Liver (tissue), 9 donors: ENCODE results near the gene DPM2. TPM values are rescaled to one million over a fixed set of nuclear protein-coding genes. Genes with fewer than 3 reads are reported as not detected.

Experiments used
- DNase-seq: peaks from one replicate; pipeline ENCODE4 v3.0.0-alpha.2; 2017; ENCODE audit warnings: low spot score
- H3K27ac ChIP-seq, 2 donors: one replicate each; pipeline ENCODE4 v1.7.0; 2013; ENCODE audit warnings: inconsistent platforms in 2 of 2, low read length in 2 of 2, control low read depth in 1 of 2, low read depth in 1 of 2, mild to moderate bottlenecking in 1 of 2
- H3K27me3 ChIP-seq, 4 donors: one replicate each; pipeline versions ENCODE4 v1.6.1 to v1.7.0; 2013; ENCODE audit warnings: low read length in 3 of 4, inconsistent platforms in 1 of 4, mild to moderate bottlenecking in 1 of 4, moderate library complexity in 1 of 4; ENCODE audit not compliant: control insufficient read depth in 4 of 4, insufficient read depth in 4 of 4
- H3K36me3 ChIP-seq, 4 donors: one replicate each; pipeline versions ENCODE4 v1.6.1 to v1.7.0; 2013; ENCODE audit warnings: low read length in 3 of 4, mild to moderate bottlenecking in 3 of 4, low read depth in 1 of 4, moderate library complexity in 1 of 4; ENCODE audit not compliant: control insufficient read depth in 4 of 4, insufficient read depth in 3 of 4
- H3K4me1 ChIP-seq, 4 donors: one replicate each; pipeline versions ENCODE4 v1.6.1 to v1.7.0; 2013; ENCODE audit warnings: low read length in 3 of 4, mild to moderate bottlenecking in 3 of 4, moderate library complexity in 1 of 4; ENCODE audit not compliant: control insufficient read depth in 4 of 4, insufficient read depth in 4 of 4
- H3K4me3 ChIP-seq, 3 donors: one replicate each; pipeline versions ENCODE4 v1.6.1 to v1.7.0; 2013; ENCODE audit warnings: low read length in 3 of 3, control low read depth in 1 of 3, low read depth in 1 of 3, mild to moderate bottlenecking in 1 of 3
- H3K9ac ChIP-seq, 2 donors: one replicate each; pipeline ENCODE4 v1.7.0; 2013; ENCODE audit warnings: low read length in 2 of 2, mild to moderate bottlenecking in 2 of 2, moderate library complexity in 2 of 2, control low read depth in 1 of 2, low read depth in 1 of 2
- H3K9me3 ChIP-seq, 4 donors: one replicate each; pipeline versions ENCODE4 v1.6.1 to v1.7.0; 2013; ENCODE audit warnings: low read length in 3 of 4; ENCODE audit not compliant: control insufficient read depth in 4 of 4
- ATF3 ChIP-seq: IDR thresholded peaks from 2 replicates; pipeline ENCODE4 v1.6.1; 2016; ENCODE audit warnings: antibody characterized with exemption
- CTCF ChIP-seq: fragments of 150-350 bp; IDR thresholded peaks from 2 replicates; pipeline ENCODE4 v1.5.1; 2017; ENCODE audit warnings: improper control_type of control experiment, low read depth, low read length; ENCODE audit not compliant: missing input control
- EGR1 ChIP-seq, 2 donors: IDR thresholded peaks; 2 replicates each; pipeline ENCODE4 v1.6.1; 2016 to 2018; ENCODE audit warnings: antibody characterized with exemption in 2 of 2, low read depth in 2 of 2
- FOXA1 ChIP-seq: IDR thresholded peaks from 2 replicates; pipeline ENCODE4 v1.6.1; 2016; ENCODE audit warnings: antibody characterized with exemption
- GABPA ChIP-seq, 2 donors: IDR thresholded peaks in 1 of 2; conservative IDR thresholded peaks in 1 of 2; 2 replicates each; pipeline ENCODE4 v1.6.1; 2016; ENCODE audit warnings: antibody characterized with exemption in 2 of 2, mild to moderate bottlenecking in 1 of 2, moderate library complexity in 1 of 2
- HNF4A ChIP-seq, 2 donors: conservative IDR thresholded peaks; 2 replicates each; pipeline ENCODE4 v1.6.1; 2016; ENCODE audit warnings: antibody characterized with exemption in 2 of 2, mild to moderate bottlenecking in 2 of 2
- HNF4G ChIP-seq: IDR thresholded peaks from 2 replicates; pipeline ENCODE4 v1.6.1; 2016; ENCODE audit warnings: antibody characterized with exemption
- JUND ChIP-seq, 2 donors: IDR thresholded peaks; 2 replicates each; pipeline ENCODE4 v1.6.1; 2016; ENCODE audit warnings: antibody characterized with exemption in 2 of 2
- MAX ChIP-seq: IDR thresholded peaks from 2 replicates; pipeline ENCODE4 v1.6.1; 2016; ENCODE audit warnings: antibody characterized with exemption
- RAD21 ChIP-seq, 2 donors: IDR thresholded peaks; 2 replicates each; pipeline ENCODE4 v1.6.1; 2016; ENCODE audit warnings: antibody characterized with exemption in 2 of 2, mild to moderate bottlenecking in 2 of 2
- REST ChIP-seq: IDR thresholded peaks from 2 replicates; pipeline ENCODE4 v1.6.1; 2016; ENCODE audit warnings: antibody characterized with exemption, mild to moderate bottlenecking
- RXRA ChIP-seq, 2 donors: IDR thresholded peaks; 2 replicates each; pipeline ENCODE4 v1.6.1; 2017 to 2018; ENCODE audit warnings: antibody characterized with exemption in 2 of 2, mild to moderate bottlenecking in 1 of 2
- SP1 ChIP-seq: IDR thresholded peaks from 2 replicates; pipeline ENCODE4 v1.6.1; 2018; ENCODE audit warnings: antibody characterized with exemption, mild to moderate bottlenecking
- TAF1 ChIP-seq: conservative IDR thresholded peaks from 2 replicates; pipeline ENCODE4 v1.6.1; 2016; ENCODE audit warnings: antibody characterized with exemption, mild to moderate bottlenecking
- YY1 ChIP-seq: IDR thresholded peaks from 2 replicates; pipeline ENCODE4 v1.6.1; 2016; ENCODE audit warnings: antibody characterized with exemption, mild to moderate bottlenecking
- ZBTB33 ChIP-seq: IDR thresholded peaks from 2 replicates; pipeline ENCODE4 v1.6.1; 2016; ENCODE audit warnings: antibody characterized with exemption
- WGBS: extraction: QIAGEN DNeasy Blood & Tissue Kit; methylation state at CpG from one replicate; pipeline ENCODE4 v1.1.7; 2013; 5-methylcytosine and 5-hydroxymethylcytosine counted together
- polyA plus RNA-seq, 2 donors: library from polyadenylated mRNA; stranded (reverse) in 1 of 2; unstranded in 1 of 2; fragments of 200-250 nt in 1 of 2; fragments of >200 nt in 1 of 2; fragmentation: Nextera tagmentation in 1 of 2; extraction: Ambion mirVana in 1 of 2; gene quantifications; one replicate each; pipeline versions ENCODE4 v1.2.1 to v1.2.3, GENCODE V29; 2013 to 2015
- total RNA-seq, 2 donors: library from RNA; depleted of rRNA; stranded (reverse); fragments of >200 nt; gene quantifications; one replicate each; pipeline ENCODE4 v1.2.3, GENCODE V29; 2014
- donor health status: healthy.
- donor health status: healthy.
- donor health status: healthy.
- donor health status: healthy.
- donor health status: healthy.

DPM2 gene
- total and polyA plus RNA-seq, 4 donors: 9.3 to 25.0 (median 22.0) TPM

GRCh38 chr9:127953154-127953553 is 15.5 kb upstream of the DPM2 start:
- H3K27me3 ChIP-seq: no peaks in the 10 kb centered on the region
- no peak for DNase-seq
- H3K4me1 ChIP-seq: peaks cover 9 to 42% (median 30%) of the 10 kb centered on the region in 4 donors
- H3K36me3 ChIP-seq: peaks cover 0 to 5% (median 1%) of the 10 kb centered on the region in 4 donors
- 96% methylated on average over 1 of the region's 1 CpG for WGBS
- H3K4me3 ChIP-seq: no peak overlapping the region
- no peak for TF ChIP-seq MAX
- TF ChIP-seq HNF4G: no peak
- no peak for TF ChIP-seq ZBTB33
- no peak for TF ChIP-seq EGR1 (IDR thresholded peaks at IDR 0.05; ENCODE audit: low read depth in 2 of 2)
- no peak for TF ChIP-seq CTCF
- TF ChIP-seq YY1: no peak
- no peak for TF ChIP-seq REST
- TF ChIP-seq FOXA1: no peak
- TF ChIP-seq RXRA (IDR thresholded peaks at IDR 0.05): no peak
- no peak for TF ChIP-seq GABPA (IDR thresholded peaks at IDR 0.05 in 1 of 2, conservative IDR thresholded peaks at IDR 0.05 in 1 of 2)
- no peak for TF ChIP-seq ATF3
- no peak for TF ChIP-seq RAD21 (IDR thresholded peaks at IDR 0.05)
- TF ChIP-seq SP1: no peak
- TF ChIP-seq HNF4A (conservative IDR thresholded peaks at IDR 0.05): no peak
- no peak for TF ChIP-seq JUND (IDR thresholded peaks at IDR 0.05)
- no peak for TF ChIP-seq TAF1
- H3K9ac ChIP-seq: no peak overlapping the region
- H3K27ac ChIP-seq: no peak overlapping the region
- no peaks in the 10 kb centered on the region for H3K9me3 ChIP-seq
